Measurements from ENCODE around the gene SLC25A31. TPM values are rescaled to one million over a fixed set of nuclear protein-coding genes. Genes with fewer than 3 reads are reported as not detected.

Gene SLC25A31
- total and polyA plus RNA-seq, 4 donors: not detected

GRCh38 chr4:127759893-127760292, 29.7 kb downstream of the SLC25A31 start:
- no peak overlapping the region for H3K27ac ChIP-seq (ENCODE audit: low read depth in 1 of 2, low read length in 2 of 2)
- no peaks in the 10 kb centered on the region for H3K4me1 ChIP-seq (ENCODE audit: control insufficient read depth in 4 of 4, insufficient read depth in 4 of 4, low read length in 3 of 4)
- no peaks in the 10 kb centered on the region for H3K27me3 ChIP-seq (ENCODE audit: control insufficient read depth in 4 of 4, insufficient read depth in 4 of 4, low read length in 3 of 4)
- TF ChIP-seq HNF4A (conservative IDR thresholded peaks at IDR 0.05) (peak; percentile 2 to 6), FOXA1 (IDR thresholded peaks at IDR 0.05) (no peak), ATF3 (IDR thresholded peaks at IDR 0.05) (peak; percentile 21), FOXA2 (IDR thresholded peaks at IDR 0.05) (peak; percentile 68), GABPA (IDR thresholded peaks at IDR 0.05 in 1 of 2, conservative IDR thresholded peaks at IDR 0.05 in 1 of 2) (no peak), TAF1 (conservative IDR thresholded peaks at IDR 0.05) (no peak), SP1 (IDR thresholded peaks at IDR 0.05) (peak; percentile 71), JUND (IDR thresholded peaks at IDR 0.05) (peak in 1 of 2 donors; percentile 22)
- H3K9ac ChIP-seq (ENCODE audit: low read depth in 1 of 2, low read length in 2 of 2): no peak overlapping the region
- H3K9me3 ChIP-seq (ENCODE audit: control insufficient read depth in 4 of 4, low read length in 3 of 4): no peaks in the 10 kb centered on the region
- H3K36me3 ChIP-seq (ENCODE audit: control insufficient read depth in 4 of 4, insufficient read depth in 3 of 4, low read depth in 1 of 4, low read length in 3 of 4): no peaks in the 10 kb centered on the region
- WGBS: 47% methylated on average over 3 of the region's 3 CpGs
- no peak for DNase-seq (ENCODE audit: low spot score)
- H3K4me3 ChIP-seq (ENCODE audit: low read depth in 1 of 3, low read length in 3 of 3): no peak overlapping the region

- TF ChIP-seq RXRA (IDR thresholded peaks at IDR 0.05): no peak
- no peak for TF ChIP-seq MAX (IDR thresholded peaks at IDR 0.05)
- TF ChIP-seq ZBTB33 (IDR thresholded peaks at IDR 0.05): no peak
- H3K36me3 ChIP-seq (ENCODE audit: control insufficient read depth in 4 of 4, insufficient read depth in 3 of 4, low read depth in 1 of 4, low read length in 3 of 4): no peaks in the 10 kb centered on the region
- H3K9me3 ChIP-seq (ENCODE audit: control insufficient read depth in 4 of 4, low read length in 3 of 4): no peaks in the 10 kb centered on the region
- no peak overlapping the region for H3K4me3 ChIP-seq (ENCODE audit: low read depth in 1 of 3, low read length in 3 of 3)
- H3K27ac ChIP-seq (ENCODE audit: low read depth in 1 of 2, low read length in 2 of 2): no peak overlapping the region
- H3K4me1 ChIP-seq (ENCODE audit: control insufficient read depth in 4 of 4, insufficient read depth in 4 of 4, low read length in 3 of 4): no peaks in the 10 kb centered on the region
- WGBS: 59% methylated on average over 4 of the region's 4 CpGs
- DNase-seq (ENCODE audit: low spot score): no peak
- no peak overlapping the region for H3K9ac ChIP-seq (ENCODE audit: low read depth in 1 of 2, low read length in 2 of 2)
- H3K27me3 ChIP-seq (ENCODE audit: control insufficient read depth in 4 of 4, insufficient read depth in 4 of 4, low read length in 3 of 4): no peaks in the 10 kb centered on the region
Measured at GRCh38 chr4:127771535-127772275, 41.5 kb downstream of the SLC25A31 start.

GRCh38 chr4:127772769-127773671, 42.8 kb downstream of the SLC25A31 start:
- Histone ChIP-seq H3K36me3 (ENCODE audit: control insufficient read depth in 4 of 4, insufficient read depth in 3 of 4, low read depth in 1 of 4, low read length in 3 of 4) (no peaks in the 10 kb centered on the region), H3K4me3 (ENCODE audit: low read depth in 1 of 3, low read length in 3 of 3) (no peak overlapping the region), H3K9me3 (ENCODE audit: control insufficient read depth in 4 of 4, low read length in 3 of 4) (no peaks in the 10 kb centered on the region), H3K9ac (ENCODE audit: low read depth in 1 of 2, low read length in 2 of 2) (no peak overlapping the region), H3K4me1 (ENCODE audit: control insufficient read depth in 4 of 4, insufficient read depth in 4 of 4, low read length in 3 of 4) (no peaks in the 10 kb centered on the region), H3K27me3 (ENCODE audit: control insufficient read depth in 4 of 4, insufficient read depth in 4 of 4, low read length in 3 of 4) (no peaks in the 10 kb centered on the region), H3K27ac (ENCODE audit: low read depth in 1 of 2, low read length in 2 of 2) (no peak overlapping the region)
- DNase-seq (ENCODE audit: low spot score): no peak
- TF ChIP-seq YY1 (IDR thresholded peaks at IDR 0.05): no peak
- TF ChIP-seq HNF4A (conservative IDR thresholded peaks at IDR 0.05): no peak
- TF ChIP-seq ZBTB33 (IDR thresholded peaks at IDR 0.05): no peak
- TF ChIP-seq EGR1 (IDR thresholded peaks at IDR 0.05; ENCODE audit: low read depth in 2 of 2): no peak
- no peak for TF ChIP-seq FOXA1 (IDR thresholded peaks at IDR 0.05)
- no peak for TF ChIP-seq TAF1 (conservative IDR thresholded peaks at IDR 0.05)
- no peak for TF ChIP-seq JUND (IDR thresholded peaks at IDR 0.05)
- no peak for TF ChIP-seq HNF4G (IDR thresholded peaks at IDR 0.05)
- WGBS: 87% methylated on average over 10 of the region's 10 CpGs

Measured in liver (tissue), 9 donors.